Effector memory CD4-positive, alpha-beta T cell (primary cell): ENCODE data around the gene ZNF789.
A peak's percentile ranks its signal among the peaks of the same experiment; 100 is the strongest.
"Not testable (repeated sequence)": the region's sequence is repeated elsewhere in the genome, so short reads cannot be mapped to it uniquely, and the experiment has no call there.

Experiments
- DNase-seq, 3 donors: peaks; one replicate each; pipeline ENCODE4 v3.0.0-alpha.2; 2020
- H3K27ac ChIP-seq: 2 replicates; pipeline ENCODE4 v1.7.0; 2013; ENCODE audit warnings: mild to moderate bottlenecking, low read length, moderate library complexity; ENCODE audit not compliant: insufficient read depth, poor library complexity, severe bottlenecking
- H3K27me3 ChIP-seq: replicated peaks from 2 replicates; pipeline ENCODE4 v1.7.0; 2013; ENCODE audit warnings: mild to moderate bottlenecking, low read length; ENCODE audit not compliant: insufficient read depth, control insufficient read depth, poor library complexity, severe bottlenecking
- H3K36me3 ChIP-seq: 2 replicates; pipeline ENCODE4 v1.7.0; 2013; ENCODE audit warnings: mild to moderate bottlenecking, low read length, moderate library complexity; ENCODE audit not compliant: control insufficient read depth, insufficient read depth
- H3K4me1 ChIP-seq: 2 replicates; pipeline ENCODE4 v1.7.0; 2013; ENCODE audit warnings: low read length, mild to moderate bottlenecking; ENCODE audit not compliant: control insufficient read depth, insufficient read depth, poor library complexity, severe bottlenecking
- H3K4me3 ChIP-seq: 2 replicates; pipeline ENCODE4 v1.7.0; 2013; ENCODE audit warnings: low read length, low read depth, mild to moderate bottlenecking; ENCODE audit not compliant: insufficient read depth, poor library complexity, severe bottlenecking
- H3K9me3 ChIP-seq: 2 replicates; pipeline ENCODE4 v1.7.0; 2013; ENCODE audit warnings: mild to moderate bottlenecking, low read length, moderate library complexity; ENCODE audit not compliant: control insufficient read depth

Gene ZNF789

DNA sequence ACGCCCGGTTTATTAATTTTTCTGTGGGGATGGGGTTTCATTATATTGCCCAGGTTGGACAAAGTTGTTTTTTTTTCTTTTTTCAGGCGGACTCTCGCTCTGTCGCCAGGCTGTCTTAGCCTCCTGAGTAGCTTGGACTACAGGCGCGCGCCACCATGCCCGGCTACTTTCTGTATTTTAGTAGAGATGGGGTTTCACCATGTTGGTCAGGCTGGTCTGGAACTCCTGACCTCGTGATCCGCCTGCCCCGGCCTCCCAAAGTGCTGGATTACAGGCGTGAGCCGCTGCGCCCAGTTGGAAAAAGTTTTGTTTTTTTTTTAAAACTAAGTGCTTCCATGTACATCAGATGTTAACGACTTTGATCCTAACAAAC is 27.9 kb downstream of the ZNF789 start:
- Histone ChIP-seq H3K4me3 (peak overlapping the region; percentile 93), H3K9me3 (no peaks in the 10 kb centered on the region), H3K27ac (peak overlapping the region; percentile 95), H3K27me3 (no peaks in the 10 kb centered on the region), H3K36me3 (peaks cover 20% of the 10 kb centered on the region), H3K4me1 (peaks cover 33% of the 10 kb centered on the region)
- no peak for DNase-seq

DNA sequence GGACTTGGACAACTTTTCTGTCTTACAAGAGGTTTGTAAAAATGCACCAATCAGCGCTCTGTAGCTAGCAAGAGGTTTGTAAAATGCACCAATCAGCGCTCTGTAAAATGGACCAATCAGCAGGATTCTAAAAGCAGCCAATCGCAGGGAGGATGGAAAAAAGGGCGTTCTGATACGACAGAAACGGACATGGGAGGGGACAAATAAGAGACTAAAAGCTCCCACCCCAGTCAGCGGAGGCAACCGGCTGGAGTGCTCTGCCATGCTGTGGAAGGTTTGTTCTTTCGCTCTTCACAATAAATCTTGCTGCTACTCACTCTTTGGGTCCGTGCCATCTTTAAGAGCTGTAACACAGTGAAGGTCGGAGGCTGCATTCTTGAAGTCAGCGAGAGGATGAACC is 28.5 kb downstream of the ZNF789 start:
- Histone ChIP-seq H3K36me3 (peaks cover 14% of the 10 kb centered on the region), H3K4me1 (peaks cover 39% of the 10 kb centered on the region)
- not testable (repeated sequence) for H3K27ac ChIP-seq, H3K4me3 ChIP-seq, DNase-seq, H3K27me3 ChIP-seq, H3K9me3 ChIP-seq

DNA sequence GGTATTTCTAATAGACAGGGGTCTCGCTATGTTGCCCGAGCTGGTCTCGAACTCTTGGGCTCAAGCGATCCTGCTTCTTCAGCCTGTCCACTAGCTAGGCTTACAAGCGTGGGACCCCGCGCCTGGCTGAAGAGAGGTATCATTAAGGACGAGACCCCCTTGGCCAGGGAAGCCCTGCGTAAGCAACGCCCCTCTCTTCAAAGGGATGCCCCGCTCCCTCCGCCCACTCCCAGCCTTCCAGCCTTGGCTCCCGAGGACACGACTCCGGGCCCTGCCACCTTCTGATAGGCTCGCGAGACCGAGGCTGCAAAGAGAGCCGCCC is 31.6 kb downstream of the ZNF789 start:
- Histone ChIP-seq H3K27ac (peak overlapping the region; percentile 84), H3K4me3 (peak overlapping the region; percentile 92)
- DNase-seq: no peak

DNA sequence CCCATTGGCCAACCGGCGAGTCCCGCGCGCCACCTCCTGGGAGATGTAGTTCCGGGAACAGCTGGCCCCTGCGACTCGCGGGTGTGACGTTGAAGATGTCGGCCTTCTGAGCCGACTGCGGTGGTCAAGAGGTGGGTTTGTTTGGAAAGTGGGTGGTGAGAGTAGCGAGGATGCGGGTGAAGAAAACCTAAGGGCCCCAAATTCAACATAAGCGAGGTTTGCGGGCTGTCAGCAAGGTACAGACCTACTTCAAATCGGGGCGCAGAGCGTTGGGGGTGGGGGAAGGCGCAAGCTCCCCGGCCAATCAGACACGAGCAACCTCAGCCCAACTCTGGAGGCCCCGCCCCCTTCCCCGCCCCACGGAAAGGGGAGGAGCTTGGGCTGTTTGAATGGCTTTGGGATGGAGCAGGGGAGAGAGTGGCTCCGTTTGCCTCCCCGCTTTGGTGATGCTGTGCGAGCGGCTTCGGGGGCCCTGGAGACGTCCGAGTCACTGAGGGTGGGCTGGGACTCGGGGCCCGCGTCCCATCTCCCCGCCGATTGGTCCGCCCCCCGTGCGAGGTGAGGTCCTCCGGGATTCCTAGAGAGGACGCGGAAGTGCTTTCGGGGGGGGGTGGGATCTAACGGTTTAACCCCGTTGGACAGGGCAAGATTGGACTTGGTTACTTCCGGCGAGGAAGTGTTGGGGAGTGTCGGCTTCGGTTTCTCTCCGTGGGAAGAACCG is 32.1 kb downstream of the ZNF789 start, which contains the start of gene ZKSCAN5:
Gene ZKSCAN5 (plus strand): TSS at position 60 of the 721 bp plus-strand sequence. CDS start 1,383 bp downstream, outside the sequence.
- peak within 1 kb of the TSS; percentile 84 for H3K27ac ChIP-seq
- peak; percentile 91 to 95 (median 95) for DNase-seq

More for the DNA sequence above, 31.6 kb downstream of the ZNF789 start:
- Histone ChIP-seq H3K27me3 (no peaks in the 10 kb centered on the region), H3K9me3 (no peaks in the 10 kb centered on the region), H3K4me1 (peaks cover 23% of the 10 kb centered on the region), H3K36me3 (no peaks in the 10 kb centered on the region)

GRCh38 chr7:99505324-99505662 is 32.6 kb downstream of the ZNF789 start:
- Histone ChIP-seq H3K27me3 (no peaks in the 10 kb centered on the region), H3K36me3 (no peaks in the 10 kb centered on the region), H3K4me1 (peaks cover 24% of the 10 kb centered on the region), H3K9me3 (no peaks in the 10 kb centered on the region), H3K4me3 (peak overlapping the region; percentile 92), H3K27ac (peak overlapping the region; percentile 84)
- DNase-seq: no peak

More for the DNA sequence above, 32.1 kb downstream of the ZNF789 start, which contains the start of gene ZKSCAN5:
- Histone ChIP-seq H3K4me3 (peak within 1 kb of the TSS; percentile 92), H3K4me1 (peaks cover 23% of the 10 kb centered on the region), H3K9me3 (no peaks in the 10 kb centered on the region), H3K27me3 (no peaks in the 10 kb centered on the region), H3K36me3 (no peaks in the 10 kb centered on the region)

DNA sequence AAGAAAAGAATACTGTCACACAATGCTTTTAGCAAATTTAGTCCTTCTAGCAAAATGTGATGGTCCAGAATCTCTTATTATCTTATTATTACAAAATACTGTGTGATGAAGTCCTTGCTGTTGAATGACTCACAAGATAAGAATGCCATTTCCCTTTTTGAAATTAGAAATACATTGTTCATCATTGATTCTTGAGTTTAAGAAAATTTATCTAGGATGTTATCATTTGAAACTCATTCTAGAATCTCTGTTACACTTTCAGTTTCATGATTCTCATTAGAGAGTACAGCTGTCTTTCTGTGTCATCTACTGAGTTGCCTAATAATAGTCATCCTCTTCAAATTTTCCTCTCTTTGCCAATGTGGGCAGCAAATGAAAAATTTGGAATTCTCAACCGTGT is 41.4 kb downstream of the ZNF789 start:
- no peak overlapping the region for H3K4me3 ChIP-seq
- peaks cover 2% of the 10 kb centered on the region for H3K4me1 ChIP-seq
- no peaks in the 10 kb centered on the region for H3K27me3 ChIP-seq
- peaks cover 10% of the 10 kb centered on the region for H3K36me3 ChIP-seq
- DNase-seq: no peak
- H3K27ac ChIP-seq: no peak overlapping the region
- no peaks in the 10 kb centered on the region for H3K9me3 ChIP-seq

- H3K9me3 ChIP-seq: no peaks in the 10 kb centered on the region
- H3K27ac ChIP-seq: no peak overlapping the region
- DNase-seq: no peak
- H3K27me3 ChIP-seq: no peaks in the 10 kb centered on the region
- H3K36me3 ChIP-seq: peaks cover 29% of the 10 kb centered on the region
- no peak overlapping the region for H3K4me3 ChIP-seq
- no peaks in the 10 kb centered on the region for H3K4me1 ChIP-seq
Measured at GRCh38 chr7:99521399-99521798, 48.7 kb downstream of the ZNF789 start.

GRCh38 chr7:99525713-99526440 is 53.2 kb downstream of the ZNF789 start:
- no peaks in the 10 kb centered on the region for H3K4me1 ChIP-seq
- H3K27ac ChIP-seq: no peak overlapping the region
- no peak overlapping the region for H3K4me3 ChIP-seq
- peaks cover 17% of the 10 kb centered on the region for H3K36me3 ChIP-seq
- H3K9me3 ChIP-seq: peaks cover 5% of the 10 kb centered on the region
- DNase-seq: no peak
- H3K27me3 ChIP-seq: no peaks in the 10 kb centered on the region

- no peak for DNase-seq
- Histone ChIP-seq H3K9me3 (peaks cover 16% of the 10 kb centered on the region), H3K4me3 (no peak overlapping the region), H3K27me3 (no peaks in the 10 kb centered on the region), H3K4me1 (no peaks in the 10 kb centered on the region), H3K27ac (no peak overlapping the region), H3K36me3 (peaks cover 17% of the 10 kb centered on the region)
Measured at GRCh38 chr7:99531354-99531765, 58.7 kb downstream of the ZNF789 start.

GRCh38 chr7:99535667-99536066 is 63.0 kb downstream of the ZNF789 start:
- H3K9me3 ChIP-seq: peaks cover 11% of the 10 kb centered on the region
- no peaks in the 10 kb centered on the region for H3K4me1 ChIP-seq
- no peak overlapping the region for H3K27ac ChIP-seq
- H3K4me3 ChIP-seq: no peak overlapping the region
- peaks cover 10% of the 10 kb centered on the region for H3K36me3 ChIP-seq
- DNase-seq: no peak
- no peaks in the 10 kb centered on the region for H3K27me3 ChIP-seq
